Measurements from ENCODE around the gene ATP7B.

Gene ATP7B

DNA sequence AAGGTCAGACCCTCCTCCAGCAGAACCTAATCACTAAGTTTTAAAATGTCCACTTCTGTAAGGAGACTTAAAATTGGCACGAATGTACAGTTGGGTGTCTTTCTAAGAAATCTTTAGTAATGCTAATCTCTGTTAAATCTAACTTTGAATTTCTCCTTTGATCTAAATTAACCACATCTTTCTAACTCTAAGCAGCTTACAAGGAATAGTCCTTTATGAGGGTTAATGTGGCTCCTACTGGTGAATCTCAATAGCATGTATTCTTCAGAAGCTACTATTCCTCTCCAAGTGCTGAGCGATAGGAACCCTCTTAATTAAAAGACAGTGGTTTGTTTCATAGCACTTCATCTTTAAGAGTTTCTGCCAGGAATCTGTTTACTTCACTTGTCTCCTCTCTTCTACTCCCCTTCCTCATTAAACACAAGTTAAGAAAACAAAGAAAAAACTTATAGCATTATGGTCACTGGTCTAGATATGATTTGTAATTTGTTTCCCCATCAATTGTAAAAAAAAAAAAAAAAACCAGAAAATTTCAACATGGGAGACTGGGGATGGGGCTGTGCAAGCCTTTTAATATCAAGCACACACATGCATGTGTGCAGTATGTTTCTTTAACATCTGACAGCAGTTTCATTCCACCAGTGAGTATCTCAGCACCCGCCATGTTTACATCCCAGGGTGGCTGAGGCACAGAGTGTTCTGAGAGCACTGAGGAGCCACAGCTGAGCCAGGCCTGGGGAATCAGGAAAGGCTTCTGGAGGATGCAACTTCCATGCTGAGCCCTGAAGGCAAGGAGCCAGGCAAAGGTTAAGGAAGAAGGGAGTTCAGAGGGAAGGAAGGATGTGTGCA is 57.7 kb downstream of the ATP7B start:
- H3K36me3 ChIP-seq (ENCODE audit: control insufficient read depth, insufficient read depth, low read length), result no peaks in the 10 kb centered on the region
- H3K4me3 ChIP-seq (ENCODE audit: low read length), result no peak overlapping the region
- H3K9ac ChIP-seq (ENCODE audit: low read length), result no peak overlapping the region
- peaks cover 43% of the 10 kb centered on the region for H3K4me1 ChIP-seq (ENCODE audit: control insufficient read depth, insufficient read depth, low read length)
- no peaks in the 10 kb centered on the region for H3K27me3 ChIP-seq (ENCODE audit: control insufficient read depth, insufficient read depth, low read length)
- H3K9me3 ChIP-seq (ENCODE audit: control insufficient read depth, low read length), result no peaks in the 10 kb centered on the region

DNA sequence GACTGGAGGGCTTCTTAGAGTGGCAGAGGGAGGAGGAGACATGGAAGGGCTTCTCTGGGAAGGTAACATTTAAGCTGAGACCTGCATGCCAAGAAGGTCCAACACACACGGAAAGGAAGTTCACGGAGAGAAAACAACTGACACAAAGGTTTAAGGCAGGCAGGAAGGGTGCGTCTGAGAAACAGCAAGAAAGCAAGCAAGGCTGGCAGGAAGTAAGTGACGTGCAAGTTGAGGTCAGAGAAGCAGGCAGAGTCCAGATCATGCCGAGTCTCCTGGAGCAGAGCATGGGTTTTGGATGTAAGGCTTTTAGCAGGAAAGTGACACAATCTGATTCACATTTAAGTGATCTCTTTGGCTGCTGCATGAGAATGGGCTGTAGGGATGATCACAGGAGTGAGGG is 60.5 kb downstream of the ATP7B start:
- H3K9me3 ChIP-seq (ENCODE audit: control insufficient read depth, low read length), result no peaks in the 10 kb centered on the region
- no peak overlapping the region for H3K9ac ChIP-seq (ENCODE audit: low read length)
- peaks cover 19% of the 10 kb centered on the region for H3K4me1 ChIP-seq (ENCODE audit: control insufficient read depth, insufficient read depth, low read length)
- H3K27me3 ChIP-seq (ENCODE audit: control insufficient read depth, insufficient read depth, low read length), result no peaks in the 10 kb centered on the region
- no peak overlapping the region for H3K4me3 ChIP-seq (ENCODE audit: low read length)
- H3K36me3 ChIP-seq (ENCODE audit: control insufficient read depth, insufficient read depth, low read length), result no peaks in the 10 kb centered on the region

DNA sequence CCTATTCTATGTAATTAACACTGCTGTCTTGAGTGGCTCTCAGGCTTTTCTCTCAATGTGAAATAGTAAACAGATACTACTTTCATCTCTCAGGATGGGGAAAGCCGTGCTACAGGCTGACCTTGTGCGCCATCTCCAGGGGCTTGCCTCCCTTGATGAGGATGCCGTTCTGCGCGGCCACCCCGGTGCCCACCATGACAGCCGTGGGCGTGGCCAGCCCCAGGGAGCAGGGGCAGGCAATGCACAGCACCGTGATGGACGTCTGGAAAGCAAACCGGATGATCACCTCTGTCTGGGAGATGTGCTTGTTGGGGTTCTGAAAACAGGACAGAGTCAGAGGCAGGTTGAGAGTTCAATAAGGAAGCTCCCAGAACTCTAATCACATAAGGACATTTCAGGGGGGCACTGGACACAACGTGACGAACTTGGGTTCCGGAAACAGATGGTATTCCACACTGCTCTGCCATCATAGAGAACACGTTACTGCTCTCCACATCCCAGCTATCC is 65.0 kb downstream of the ATP7B start:
- H3K4me3 ChIP-seq (ENCODE audit: low read length), result no peak overlapping the region
- H3K36me3 ChIP-seq (ENCODE audit: control insufficient read depth, insufficient read depth, low read length), result peaks cover 12% of the 10 kb centered on the region
- no peaks in the 10 kb centered on the region for H3K9me3 ChIP-seq (ENCODE audit: control insufficient read depth, low read length)
- H3K4me1 ChIP-seq (ENCODE audit: control insufficient read depth, insufficient read depth, low read length), result peaks cover 32% of the 10 kb centered on the region
- no peak overlapping the region for H3K9ac ChIP-seq (ENCODE audit: low read length)
- H3K27me3 ChIP-seq (ENCODE audit: control insufficient read depth, insufficient read depth, low read length), result no peaks in the 10 kb centered on the region

DNA sequence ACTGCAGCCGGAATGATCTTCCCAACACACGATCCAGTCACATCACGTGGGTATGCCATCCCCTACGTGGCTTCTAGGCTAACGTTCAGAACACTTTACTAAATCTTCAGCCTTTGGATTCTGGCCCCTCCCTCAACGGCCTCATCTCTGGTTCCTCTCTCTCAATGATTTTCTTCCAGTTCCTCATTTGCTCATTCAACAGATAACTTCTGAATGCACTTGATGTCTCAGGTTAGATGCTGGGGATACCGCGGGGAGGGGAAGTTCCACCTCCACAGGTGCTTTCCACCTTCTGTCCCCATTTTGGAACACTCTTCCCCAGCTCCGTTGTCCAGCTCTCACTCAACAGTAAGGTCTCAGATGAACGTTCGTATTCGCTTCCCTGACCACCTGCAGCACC is 66.1 kb downstream of the ATP7B start:
- H3K9ac ChIP-seq (ENCODE audit: low read length), result no peak overlapping the region
- H3K4me1 ChIP-seq (ENCODE audit: control insufficient read depth, insufficient read depth, low read length), result peaks cover 36% of the 10 kb centered on the region
- H3K4me3 ChIP-seq (ENCODE audit: low read length), result no peak overlapping the region
- H3K9me3 ChIP-seq (ENCODE audit: control insufficient read depth, low read length), result no peaks in the 10 kb centered on the region
- H3K27me3 ChIP-seq (ENCODE audit: control insufficient read depth, insufficient read depth, low read length), result no peaks in the 10 kb centered on the region
- peaks cover 12% of the 10 kb centered on the region for H3K36me3 ChIP-seq (ENCODE audit: control insufficient read depth, insufficient read depth, low read length)

DNA sequence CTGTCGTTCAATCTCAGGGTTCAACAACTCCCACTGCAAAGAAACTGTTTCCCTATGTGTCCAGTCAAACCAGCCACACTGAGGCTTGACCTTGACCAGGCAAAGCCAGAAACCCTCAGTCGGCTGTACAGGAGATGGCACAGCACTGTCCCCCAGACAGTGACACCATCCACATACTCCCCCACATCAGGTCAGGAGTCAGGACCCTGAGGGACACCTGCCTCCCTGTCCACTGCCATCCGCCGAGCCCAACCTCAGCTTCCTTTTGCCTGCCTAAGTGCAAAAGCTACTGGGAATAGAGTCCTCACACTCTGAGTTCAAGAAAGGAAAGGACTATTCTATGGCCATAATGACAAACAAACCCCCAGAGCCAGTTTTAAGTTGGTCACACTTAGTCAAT is 66.8 kb downstream of the ATP7B start:
- Histone ChIP-seq H3K36me3 (ENCODE audit: control insufficient read depth, insufficient read depth, low read length) (peaks cover 12% of the 10 kb centered on the region), H3K9ac (ENCODE audit: low read length) (no peak overlapping the region)

DNA sequence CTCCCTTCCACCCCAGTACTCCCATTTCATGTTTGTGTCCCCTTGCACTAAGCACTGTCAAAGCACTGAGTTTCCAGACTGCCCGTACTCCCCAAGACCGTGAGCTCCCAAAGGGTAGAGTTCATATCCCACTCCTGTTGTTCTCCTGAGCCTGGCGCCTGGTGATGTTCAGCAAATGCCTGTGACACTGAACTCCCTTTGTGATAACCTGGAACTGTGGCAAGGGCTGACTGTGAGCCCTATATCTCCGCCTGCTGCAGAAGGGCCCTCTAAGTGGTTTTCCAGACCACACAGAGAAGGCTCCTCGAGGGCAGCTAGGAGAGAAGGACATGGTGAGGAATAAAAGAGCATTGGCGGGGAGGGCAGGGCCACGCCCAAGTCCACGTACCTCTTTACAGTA is 67.5 kb downstream of the ATP7B start:
- Histone ChIP-seq H3K9me3 (ENCODE audit: control insufficient read depth, low read length) (no peaks in the 10 kb centered on the region), H3K27me3 (ENCODE audit: control insufficient read depth, insufficient read depth, low read length) (no peaks in the 10 kb centered on the region), H3K9ac (ENCODE audit: low read length) (no peak overlapping the region), H3K4me1 (ENCODE audit: control insufficient read depth, insufficient read depth, low read length) (peaks cover 36% of the 10 kb centered on the region), H3K4me3 (ENCODE audit: low read length) (no peak overlapping the region), H3K36me3 (ENCODE audit: control insufficient read depth, insufficient read depth, low read length) (peaks cover 12% of the 10 kb centered on the region)

More for the DNA sequence above, 66.8 kb downstream of the ATP7B start:
- Histone ChIP-seq H3K4me1 (ENCODE audit: control insufficient read depth, insufficient read depth, low read length) (peaks cover 36% of the 10 kb centered on the region), H3K9me3 (ENCODE audit: control insufficient read depth, low read length) (no peaks in the 10 kb centered on the region), H3K4me3 (ENCODE audit: low read length) (no peak overlapping the region), H3K27me3 (ENCODE audit: control insufficient read depth, insufficient read depth, low read length) (no peaks in the 10 kb centered on the region)

DNA sequence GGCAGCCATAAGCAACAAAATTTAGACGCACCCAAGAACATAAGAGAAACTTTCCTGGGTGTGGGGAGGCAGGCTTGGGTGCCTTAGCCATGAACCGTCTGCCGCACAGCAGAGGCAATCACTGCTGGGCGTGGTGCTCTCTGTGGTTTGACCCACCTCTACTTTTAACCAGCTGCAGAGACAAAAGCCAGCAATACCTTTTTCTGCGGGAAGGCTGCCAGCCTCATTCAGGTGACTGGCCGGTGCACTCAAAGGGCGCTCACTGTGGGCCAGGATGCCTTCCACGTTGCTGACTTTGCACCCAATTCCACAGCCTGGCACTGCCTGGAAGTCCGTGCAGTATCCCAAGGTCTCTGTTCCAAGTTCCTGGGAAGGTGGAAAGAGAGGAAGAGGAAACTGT is 69.1 kb downstream of the ATP7B start:
- H3K4me3 ChIP-seq (ENCODE audit: low read length), result peak overlapping the region; percentile 14
- peak overlapping the region; percentile 58 for H3K9ac ChIP-seq (ENCODE audit: low read length)
- peaks cover 43% of the 10 kb centered on the region for H3K4me1 ChIP-seq (ENCODE audit: control insufficient read depth, insufficient read depth, low read length)
- peaks cover 12% of the 10 kb centered on the region for H3K36me3 ChIP-seq (ENCODE audit: control insufficient read depth, insufficient read depth, low read length)
- no peaks in the 10 kb centered on the region for H3K9me3 ChIP-seq (ENCODE audit: control insufficient read depth, low read length)
- H3K27me3 ChIP-seq (ENCODE audit: control insufficient read depth, insufficient read depth, low read length), result no peaks in the 10 kb centered on the region

DNA sequence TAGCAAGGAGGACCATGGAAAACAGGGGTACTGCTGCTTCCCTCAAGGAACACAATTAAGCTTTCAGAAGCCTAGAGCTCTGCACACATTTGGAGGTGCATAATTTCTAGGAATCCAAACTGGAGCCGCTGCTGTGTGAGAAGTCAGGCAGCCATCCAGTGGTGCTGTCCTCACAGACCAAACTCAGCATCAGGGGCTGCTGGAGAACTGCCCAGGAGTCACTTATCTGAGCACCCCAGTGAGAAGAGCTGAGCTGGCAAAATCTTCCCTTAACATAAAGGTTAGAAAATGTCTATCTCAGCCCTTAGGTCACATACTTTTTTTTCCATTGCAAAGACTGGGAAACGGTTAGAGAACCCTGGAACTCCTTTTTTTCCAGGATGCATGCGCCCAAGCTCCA is 72.8 kb downstream of the ATP7B start:
- Histone ChIP-seq H3K4me1 (ENCODE audit: control insufficient read depth, insufficient read depth, low read length) (peaks cover 41% of the 10 kb centered on the region), H3K9me3 (ENCODE audit: control insufficient read depth, low read length) (no peaks in the 10 kb centered on the region), H3K36me3 (ENCODE audit: control insufficient read depth, insufficient read depth, low read length) (peaks cover 9% of the 10 kb centered on the region), H3K4me3 (ENCODE audit: low read length) (no peak overlapping the region), H3K9ac (ENCODE audit: low read length) (no peak overlapping the region), H3K27me3 (ENCODE audit: control insufficient read depth, insufficient read depth, low read length) (no peaks in the 10 kb centered on the region)

DNA sequence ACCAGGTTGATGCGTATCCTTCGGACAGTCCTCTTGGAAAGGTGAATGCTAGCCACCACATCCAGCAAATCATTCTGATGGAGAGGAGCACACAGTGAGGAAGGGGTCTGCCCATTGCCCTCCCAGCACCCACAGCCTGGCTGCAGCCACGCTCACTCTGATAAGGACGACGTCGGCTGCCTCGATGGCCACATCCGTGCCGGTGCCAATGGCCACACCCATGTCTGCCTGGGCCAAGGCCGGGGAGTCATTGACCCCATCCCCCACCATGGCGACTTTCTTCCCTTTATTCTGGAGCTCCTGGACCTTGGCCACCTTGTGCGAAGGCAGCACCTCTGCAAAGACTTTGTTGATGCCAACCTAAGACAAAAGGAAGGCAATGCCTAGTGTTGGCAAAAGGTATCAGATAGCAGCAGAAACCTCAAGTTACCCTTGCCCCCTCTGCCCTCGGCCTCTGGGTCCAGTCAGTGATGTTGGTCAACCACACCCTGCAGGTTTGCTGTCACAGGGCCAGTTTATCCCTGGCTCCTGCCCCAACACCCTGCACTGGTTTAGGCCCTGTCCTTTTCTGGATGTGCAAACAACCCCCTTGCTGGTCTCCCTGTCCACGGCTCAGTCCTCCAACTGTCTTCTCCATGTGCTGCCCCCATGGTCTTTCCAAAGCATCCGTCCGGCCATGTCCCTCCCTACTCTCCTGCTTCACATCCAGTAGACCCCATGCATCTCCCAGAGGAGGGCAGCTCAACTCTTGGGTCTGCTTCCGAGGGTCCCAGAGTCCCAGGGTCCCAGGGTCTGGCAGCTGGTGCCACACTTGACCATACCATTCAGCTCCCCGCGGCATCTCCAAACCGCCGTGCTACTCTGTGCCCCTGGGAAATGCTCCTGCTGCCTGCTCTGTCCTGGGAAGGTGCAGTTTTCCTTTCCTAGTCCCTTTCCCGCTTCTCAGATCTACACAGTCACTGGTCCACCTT is 73.6 kb downstream of the ATP7B start:
- Histone ChIP-seq H3K4me1 (ENCODE audit: control insufficient read depth, insufficient read depth, low read length) (peaks cover 33% of the 10 kb centered on the region), H3K9me3 (ENCODE audit: control insufficient read depth, low read length) (no peaks in the 10 kb centered on the region), H3K9ac (ENCODE audit: low read length) (no peak overlapping the region), H3K4me3 (ENCODE audit: low read length) (no peak overlapping the region), H3K36me3 (ENCODE audit: control insufficient read depth, insufficient read depth, low read length) (peaks cover 8% of the 10 kb centered on the region), H3K27me3 (ENCODE audit: control insufficient read depth, insufficient read depth, low read length) (no peaks in the 10 kb centered on the region)

DNA sequence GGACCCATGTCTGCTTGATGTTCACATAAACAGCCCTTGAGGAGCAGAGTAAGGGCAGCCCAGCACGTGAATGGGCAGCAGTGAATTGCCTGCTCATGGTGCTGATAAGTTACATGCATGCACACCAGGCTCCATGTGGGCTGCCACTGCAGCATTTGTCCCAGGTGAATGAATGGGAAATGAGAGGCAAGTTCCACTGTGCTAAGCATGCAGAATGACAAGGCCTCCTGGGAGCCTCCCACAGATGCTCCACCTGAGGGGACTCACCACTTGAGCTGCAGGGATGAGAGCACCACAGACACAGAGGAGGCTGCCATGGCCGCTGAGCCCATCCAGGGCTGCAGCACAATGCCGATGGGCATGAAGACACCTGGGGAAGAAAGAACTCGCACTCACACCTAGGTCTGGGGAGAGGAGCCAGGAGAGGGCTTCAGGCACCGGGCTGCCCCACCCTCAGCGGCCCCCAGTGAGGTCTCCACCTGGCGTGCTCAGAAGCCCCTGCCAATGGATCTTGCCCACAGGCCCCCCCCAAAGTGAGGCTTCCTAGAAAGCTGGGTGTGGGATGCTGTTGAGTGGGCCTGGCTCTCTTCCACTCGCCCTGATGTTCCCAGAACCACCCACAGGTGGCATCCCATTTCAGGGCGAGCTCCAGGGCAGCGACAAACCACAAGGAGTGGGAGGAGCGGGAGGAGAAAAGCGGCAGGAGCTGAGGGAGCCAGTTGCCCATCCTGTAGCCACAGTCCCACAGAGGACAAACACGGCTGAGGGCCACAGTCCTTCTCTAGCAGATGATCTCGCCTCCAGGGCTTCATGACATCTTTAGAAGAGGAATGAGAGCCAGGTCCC is 75.7 kb downstream of the ATP7B start:
- Histone ChIP-seq H3K36me3 (ENCODE audit: control insufficient read depth, insufficient read depth, low read length) (peaks cover 8% of the 10 kb centered on the region), H3K27me3 (ENCODE audit: control insufficient read depth, insufficient read depth, low read length) (no peaks in the 10 kb centered on the region)

DNA sequence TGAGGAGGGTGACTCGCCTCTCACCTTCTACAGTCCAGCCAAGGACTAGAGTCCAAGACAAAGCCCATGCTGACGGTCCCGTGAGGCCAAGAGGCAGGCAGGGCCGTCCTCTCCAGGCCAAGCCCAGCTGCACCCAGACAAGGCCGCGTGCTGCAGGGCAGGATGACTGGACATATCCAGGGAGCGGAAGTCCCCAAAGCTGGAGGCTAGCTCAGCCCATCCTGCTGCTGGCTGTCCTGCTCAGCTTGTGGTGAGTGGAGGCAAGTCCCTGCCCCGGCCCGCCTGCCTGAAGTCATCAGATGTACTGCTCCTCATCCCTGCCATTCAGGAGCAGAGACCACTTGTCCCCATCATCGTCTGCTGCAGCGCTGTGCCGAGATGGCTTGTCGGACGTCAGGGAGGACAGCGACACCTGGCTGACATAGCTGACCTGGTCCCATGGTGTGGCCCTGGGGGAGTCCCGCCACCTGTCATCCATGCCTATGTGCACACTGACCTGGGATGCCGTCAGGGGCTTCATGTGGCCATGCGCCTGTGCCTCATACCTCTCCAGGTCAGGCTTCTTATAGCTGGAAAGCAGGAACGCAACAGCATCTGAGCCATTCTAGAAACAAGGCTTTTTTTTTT is 76.7 kb downstream of the ATP7B start:
- Histone ChIP-seq H3K9me3 (ENCODE audit: control insufficient read depth, low read length) (no peaks in the 10 kb centered on the region), H3K4me3 (ENCODE audit: low read length) (no peak overlapping the region), H3K36me3 (ENCODE audit: control insufficient read depth, insufficient read depth, low read length) (peaks cover 8% of the 10 kb centered on the region), H3K27me3 (ENCODE audit: control insufficient read depth, insufficient read depth, low read length) (no peaks in the 10 kb centered on the region), H3K4me1 (ENCODE audit: control insufficient read depth, insufficient read depth, low read length) (peaks cover 15% of the 10 kb centered on the region), H3K9ac (ENCODE audit: low read length) (no peak overlapping the region)

More for the DNA sequence above, 75.7 kb downstream of the ATP7B start:
- H3K4me3 ChIP-seq (ENCODE audit: low read length), result no peak overlapping the region
- H3K9ac ChIP-seq (ENCODE audit: low read length), result no peak overlapping the region
- no peaks in the 10 kb centered on the region for H3K9me3 ChIP-seq (ENCODE audit: control insufficient read depth, low read length)
- H3K4me1 ChIP-seq (ENCODE audit: control insufficient read depth, insufficient read depth, low read length), result peaks cover 15% of the 10 kb centered on the region

All from mucosa of stomach (tissue), 1 donor.